ENCODE data around the gene USP7. TPM values are rescaled to one million over a fixed set of nuclear protein-coding genes. Genes with fewer than 3 reads are reported as not detected.

The USP7 gene
- 8.4 and 8.6 TPM in 2 replicates for polyA plus RNA-seq (2012; rRNA removed)
- polyA plus RNA-seq (2012; cell fraction: cytosol; rRNA removed): 11.0 and 13.7 TPM in 2 replicates
- polyA plus RNA-seq (2012; cell fraction: nucleus; rRNA removed): 24.5 and 33.7 TPM in 2 replicates

- peak; percentile 98 for DNase-seq
- peaks cover 41% of the 10 kb centered on the region for H3K79me2 ChIP-seq (ENCODE audit: insufficient read depth)
- H2AFZ ChIP-seq (ENCODE audit: low read depth): peak within 1 kb of the TSS; percentile 88; the same call in 1 of the 2 replicates
- peak within 1 kb of the TSS; percentile 77 for H3K9ac ChIP-seq
- ChIA-PET CTCF (interaction anchor here (0.6 to 1.5 kb wide), 6 partner anchors 9 to 49 kb away, joined by 3 to 7 read pairs (median 4); no protein-coding TSS in a partner anchor), POLR2A (interaction anchor here (0.6 kb wide), 1 partner anchor 17 kb away, joined by 3 read pairs; no protein-coding TSS in a partner anchor)
- peak; percentile 34 for TF ChIP-seq NRF1 (IDR thresholded peaks at IDR 0.05; ENCODE audit: low read depth, low read length)
- TF ChIP-seq GATA2 (CRISPR knock-in tag; IDR thresholded peaks at IDR 0.05): no peak
- TF ChIP-seq ZBTB33 (IDR thresholded peaks at IDR 0.05; ENCODE audit: borderline replicate concordance, low read depth): no peak
- TF ChIP-seq, protein P1, sequence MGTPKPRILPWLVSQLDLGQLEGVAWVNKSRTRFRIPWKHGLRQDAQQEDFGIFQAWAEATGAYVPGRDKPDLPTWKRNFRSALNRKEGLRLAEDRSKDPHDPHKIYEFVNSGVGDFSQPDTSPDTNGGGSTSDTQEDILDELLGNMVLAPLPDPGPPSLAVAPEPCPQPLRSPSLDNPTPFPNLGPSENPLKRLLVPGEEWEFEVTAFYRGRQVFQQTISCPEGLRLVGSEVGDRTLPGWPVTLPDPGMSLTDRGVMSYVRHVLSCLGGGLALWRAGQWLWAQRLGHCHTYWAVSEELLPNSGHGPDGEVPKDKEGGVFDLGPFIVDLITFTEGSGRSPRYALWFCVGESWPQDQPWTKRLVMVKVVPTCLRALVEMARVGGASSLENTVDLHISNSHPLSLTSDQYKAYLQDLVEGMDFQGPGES (IDR thresholded peaks at IDR 0.05; ENCODE audit: low read depth, low read length): no peak
- TF ChIP-seq TCF12 (IDR thresholded peaks at IDR 0.05): no peak
- TF ChIP-seq MXI1 (IDR thresholded peaks at IDR 0.05; ENCODE audit: low read depth, low read length): peak; percentile 90
- 0 out of 2 replicates have a peak, but pooled peaks have one; percentile 12 for TF ChIP-seq ELF1 (IDR thresholded peaks at IDR 0.05)
- peak; percentile 86 for TF ChIP-seq YY1 (IDR thresholded peaks at IDR 0.05; ENCODE audit: low read depth)
- TF ChIP-seq, protein P2, sequence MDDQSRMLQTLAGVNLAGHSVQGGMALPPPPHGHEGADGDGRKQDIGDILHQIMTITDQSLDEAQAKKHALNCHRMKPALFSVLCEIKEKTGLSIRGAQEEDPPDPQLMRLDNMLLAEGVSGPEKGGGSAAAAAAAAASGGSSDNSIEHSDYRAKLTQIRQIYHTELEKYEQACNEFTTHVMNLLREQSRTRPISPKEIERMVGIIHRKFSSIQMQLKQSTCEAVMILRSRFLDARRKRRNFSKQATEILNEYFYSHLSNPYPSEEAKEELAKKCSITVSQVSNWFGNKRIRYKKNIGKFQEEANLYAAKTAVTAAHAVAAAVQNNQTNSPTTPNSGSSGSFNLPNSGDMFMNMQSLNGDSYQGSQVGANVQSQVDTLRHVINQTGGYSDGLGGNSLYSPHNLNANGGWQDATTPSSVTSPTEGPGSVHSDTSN (IDR thresholded peaks at IDR 0.05): no peak
- TF ChIP-seq TAF1 (IDR thresholded peaks at IDR 0.05; ENCODE audit: borderline replicate concordance, low read depth, low read length): peak; percentile 80
- no peak for TF ChIP-seq TEAD4 (IDR thresholded peaks at IDR 0.05; ENCODE audit: borderline replicate concordance, insufficient read depth)
- TF ChIP-seq POLR2AphosphoS5 (IDR thresholded peaks at IDR 0.05; ENCODE audit: low read depth, low read length): 0 out of 2 replicates have a peak, but pooled peaks have one; percentile 36
- WGBS (ENCODE audit: low lambda C conversion rate): 8% methylated on average over 3 of the region's 79 CpGs
- H3K27ac ChIP-seq (ENCODE audit: low read depth in 2 of 2, low read length in 1 of 2): peak within 1 kb of the TSS; percentile 54 to 77; a peak in 3 of 4 replicates
- H3K4me2 ChIP-seq: peak within 1 kb of the TSS; percentile 85
- peak within 1 kb of the TSS; percentile 79 to 88 for H3K4me3 ChIP-seq (ENCODE audit: low read depth in 2 of 2, low read length in 1 of 2)
- peaks cover 27 to 34% of the 10 kb centered on the region in 2 experiments for H3K4me1 ChIP-seq (ENCODE audit: control insufficient read depth in 1 of 2, insufficient read depth in 2 of 2, low read depth in 1 of 2, low read length in 1 of 2)
- peaks cover 39% of the 10 kb centered on the region for H4K20me1 ChIP-seq (ENCODE audit: insufficient read depth)
- H3K36me3 ChIP-seq (replicated peaks in 1 of 2; ENCODE audit: control insufficient read depth in 1 of 2, insufficient read depth in 2 of 2, low read length in 1 of 2): no peaks in the 10 kb centered on the region
- H3K9me2 ChIP-seq: no peaks in the 10 kb centered on the region
- H3F3A ChIP-seq (replicated peaks; ENCODE audit: insufficient read depth): peaks cover 10% of the 10 kb centered on the region
- H3K27me3 ChIP-seq (ENCODE audit: insufficient read depth): no peaks in the 10 kb centered on the region
- no peaks in the 10 kb centered on the region for H3K9me3 ChIP-seq
Observed at GRCh38 chr16:8963821-8964441, at the start of gene USP7. Gene USP7 (minus strand): TSS chr16:8963906. CDS start chr16:8963285, 621 bp downstream.
